Coronary artery (tissue), 2 donors: Measurements from ENCODE around the gene BAD.
A peak's percentile ranks its signal among the peaks of the same experiment; 100 is the strongest.

Source experiments
- DNase-seq: peaks from one replicate; pipeline ENCODE4 v3.0.0-alpha.2; 2017; ENCODE audit warnings: low spot score
- H3K27ac ChIP-seq, 2 donors: fragments of 200-600 bp; sonication (generic); one replicate each; pipeline ENCODE4 v1.5.1; 2016 to 2019
- H3K4me3 ChIP-seq: fragments of 200-600 bp; sonication (generic); 2 replicates; pipeline ENCODE4 v1.5.1; 2016; ENCODE audit warnings: mild to moderate bottlenecking, moderate library complexity
- TF ChIP-seq, protein P1 (sequence below): fragments of 200-600 bp; sonication (generic); IDR thresholded peaks from one replicate; pipeline ENCODE4 v1.5.1; 2019; ENCODE audit warnings: antibody characterized with exemption

BAD gene

DNA sequence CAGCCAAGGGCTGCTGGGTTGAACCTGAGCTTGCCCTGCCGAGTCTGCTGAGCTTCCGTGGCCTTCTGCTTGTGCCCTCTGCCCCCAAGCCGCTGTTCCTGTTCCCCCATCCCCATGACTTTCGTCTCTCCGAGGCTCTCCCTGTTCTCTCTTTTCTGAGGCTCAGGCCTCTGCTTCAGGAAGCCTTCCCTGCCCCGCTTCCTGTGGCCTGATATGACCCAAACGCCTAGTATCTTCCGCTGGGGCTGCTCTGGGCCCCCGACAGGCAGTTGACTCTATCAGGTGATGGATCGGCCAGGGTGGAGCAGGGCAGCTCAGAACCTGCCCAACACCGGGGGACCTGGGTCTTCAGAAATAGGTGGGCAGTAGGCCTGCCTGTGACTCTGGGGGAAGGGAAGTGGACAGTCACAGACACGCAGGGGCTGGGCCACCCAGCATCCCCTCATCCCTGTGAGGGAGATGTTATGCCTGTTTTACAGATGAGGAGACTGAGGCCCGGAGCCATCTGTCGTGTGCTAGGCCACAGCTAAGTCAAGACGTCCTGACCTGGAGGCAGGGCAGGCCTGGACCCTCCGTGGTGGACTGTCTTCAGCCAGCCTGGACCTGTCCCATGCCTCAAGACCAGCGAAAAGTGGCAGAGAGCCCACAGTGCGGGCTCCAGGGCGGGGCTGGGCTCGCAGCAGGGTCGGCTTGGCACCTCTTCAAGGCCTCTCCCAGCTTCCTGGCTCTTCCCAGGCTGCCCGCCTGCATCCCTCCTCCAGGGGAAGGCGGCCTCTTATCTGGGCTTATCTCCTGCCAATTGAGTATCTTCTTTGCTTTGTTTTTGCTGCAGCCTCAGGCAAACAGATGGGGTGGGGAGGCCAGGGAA is 16.2 kb downstream of the BAD start:
- TF ChIP-seq, protein P1, sequence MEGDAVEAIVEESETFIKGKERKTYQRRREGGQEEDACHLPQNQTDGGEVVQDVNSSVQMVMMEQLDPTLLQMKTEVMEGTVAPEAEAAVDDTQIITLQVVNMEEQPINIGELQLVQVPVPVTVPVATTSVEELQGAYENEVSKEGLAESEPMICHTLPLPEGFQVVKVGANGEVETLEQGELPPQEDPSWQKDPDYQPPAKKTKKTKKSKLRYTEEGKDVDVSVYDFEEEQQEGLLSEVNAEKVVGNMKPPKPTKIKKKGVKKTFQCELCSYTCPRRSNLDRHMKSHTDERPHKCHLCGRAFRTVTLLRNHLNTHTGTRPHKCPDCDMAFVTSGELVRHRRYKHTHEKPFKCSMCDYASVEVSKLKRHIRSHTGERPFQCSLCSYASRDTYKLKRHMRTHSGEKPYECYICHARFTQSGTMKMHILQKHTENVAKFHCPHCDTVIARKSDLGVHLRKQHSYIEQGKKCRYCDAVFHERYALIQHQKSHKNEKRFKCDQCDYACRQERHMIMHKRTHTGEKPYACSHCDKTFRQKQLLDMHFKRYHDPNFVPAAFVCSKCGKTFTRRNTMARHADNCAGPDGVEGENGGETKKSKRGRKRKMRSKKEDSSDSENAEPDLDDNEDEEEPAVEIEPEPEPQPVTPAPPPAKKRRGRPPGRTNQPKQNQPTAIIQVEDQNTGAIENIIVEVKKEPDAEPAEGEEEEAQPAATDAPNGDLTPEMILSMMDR: no peak
- Histone ChIP-seq H3K27ac (peak overlapping the region; percentile 85 to 95), H3K4me3 (peak overlapping the region; percentile 85)
- no peak for DNase-seq

DNA sequence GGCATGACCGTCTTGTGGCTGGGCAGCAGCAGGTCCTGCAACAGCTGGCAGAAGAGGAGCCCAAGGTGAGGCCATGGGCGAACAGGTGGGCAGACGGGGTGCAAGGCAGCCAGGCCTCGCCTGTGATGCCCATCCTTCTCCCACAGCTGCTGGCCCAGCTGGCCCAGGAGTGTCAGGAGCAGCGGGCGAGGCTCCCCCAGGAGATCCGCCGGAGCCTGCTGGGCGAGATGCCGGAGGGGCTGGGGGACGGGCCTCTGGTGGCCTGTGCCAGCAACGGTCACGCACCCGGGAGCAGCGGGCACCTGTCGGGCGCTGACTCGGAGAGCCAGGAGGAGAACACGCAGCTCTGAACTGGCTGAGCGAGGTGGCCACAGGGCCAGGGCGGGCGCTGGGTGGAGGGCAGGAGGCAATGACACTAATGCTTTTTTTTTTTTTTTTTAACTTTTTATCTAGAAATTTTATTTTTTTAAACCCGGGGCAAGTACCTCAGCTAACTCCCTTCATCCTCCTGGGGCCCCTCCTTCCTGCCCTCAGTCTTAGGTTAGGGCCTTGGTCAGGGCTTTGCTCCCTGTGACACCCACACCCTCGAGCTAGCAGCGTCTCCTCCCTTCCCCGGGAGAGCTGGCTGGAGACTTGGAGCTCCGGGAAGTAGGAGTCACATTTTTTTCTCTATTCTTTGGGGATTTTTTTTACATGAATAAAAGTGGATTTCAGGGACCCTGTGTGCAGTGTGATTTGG is 17.1 kb downstream of the BAD start:
- TF ChIP-seq, protein P1: no peak
- H3K4me3 ChIP-seq: no peak overlapping the region
- no peak for DNase-seq
- peak overlapping the region; percentile 85 to 95 for H3K27ac ChIP-seq

DNA sequence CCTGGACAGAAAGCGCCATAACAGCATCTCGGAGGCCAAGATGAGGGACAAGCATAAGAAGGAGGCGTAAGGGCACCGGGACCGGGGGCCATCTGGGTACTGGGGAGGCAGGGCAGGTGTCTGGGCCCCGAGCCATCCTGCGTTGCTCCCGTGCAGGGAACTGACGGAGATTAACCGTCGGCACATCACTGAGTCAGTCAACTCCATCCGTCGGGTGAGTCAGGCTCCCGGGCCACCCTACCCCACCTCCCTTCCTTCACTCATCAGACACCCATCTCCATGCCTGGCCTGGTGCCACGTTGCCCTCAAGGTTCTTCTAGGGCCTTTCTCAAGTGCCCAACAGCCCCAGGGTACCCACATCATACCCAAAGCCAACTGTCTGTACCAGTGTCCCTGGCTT is 18.1 kb downstream of the BAD start:
- Histone ChIP-seq H3K4me3 (no peak overlapping the region), H3K27ac (no peak overlapping the region)
- no peak for DNase-seq
- TF ChIP-seq, protein P1: no peak

DNA sequence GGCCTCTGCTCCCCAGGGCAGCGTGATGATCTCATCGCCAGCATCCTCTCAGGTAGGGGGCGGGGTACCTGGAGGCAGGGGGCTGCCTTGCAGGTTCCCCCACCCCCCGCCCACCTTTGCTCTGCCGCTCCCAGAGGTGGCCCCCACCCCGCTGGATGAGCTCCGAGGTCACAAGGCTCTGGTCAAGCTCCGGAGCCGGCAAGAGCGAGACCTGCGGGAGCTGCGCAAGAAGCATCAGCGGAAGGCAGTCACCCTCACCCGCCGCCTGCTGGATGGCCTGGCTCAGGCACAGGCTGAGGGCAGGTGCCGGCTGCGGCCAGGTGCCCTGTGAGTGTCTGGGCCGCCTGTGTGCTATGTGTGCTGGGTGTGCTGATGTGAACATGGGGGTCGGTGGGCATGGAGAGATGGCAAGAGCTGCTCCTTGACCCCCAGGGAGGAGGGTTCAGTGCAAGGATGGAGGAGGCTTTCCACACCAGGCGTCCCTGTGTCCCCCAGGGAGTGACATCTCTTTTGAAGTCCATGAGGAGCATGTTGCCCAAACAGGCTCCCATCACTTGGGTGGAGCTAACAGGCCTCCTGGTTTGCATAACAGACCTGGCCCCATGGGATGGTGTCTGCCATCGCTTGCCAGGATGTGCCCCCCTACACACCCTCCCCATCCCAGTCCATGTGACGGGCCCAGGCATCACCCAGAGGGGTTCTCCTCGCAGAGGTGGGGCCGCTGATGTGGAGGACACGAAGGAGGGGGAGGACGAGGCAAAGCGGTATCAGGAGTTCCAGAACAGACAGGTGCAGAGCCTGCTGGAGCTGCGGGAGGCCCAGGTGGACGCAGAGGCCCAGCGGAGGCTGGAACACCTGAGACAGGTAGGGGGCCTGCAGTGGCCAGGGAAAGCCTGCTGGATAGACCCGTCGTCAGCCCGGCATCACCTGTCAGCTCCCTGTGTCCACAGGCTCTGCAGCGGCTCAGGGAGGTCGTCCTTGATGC is 19.0 kb downstream of the BAD start:
- no peak for DNase-seq
- no peak overlapping the region for H3K27ac ChIP-seq
- TF ChIP-seq, protein P1: no peak
- no peak overlapping the region for H3K4me3 ChIP-seq

DNA sequence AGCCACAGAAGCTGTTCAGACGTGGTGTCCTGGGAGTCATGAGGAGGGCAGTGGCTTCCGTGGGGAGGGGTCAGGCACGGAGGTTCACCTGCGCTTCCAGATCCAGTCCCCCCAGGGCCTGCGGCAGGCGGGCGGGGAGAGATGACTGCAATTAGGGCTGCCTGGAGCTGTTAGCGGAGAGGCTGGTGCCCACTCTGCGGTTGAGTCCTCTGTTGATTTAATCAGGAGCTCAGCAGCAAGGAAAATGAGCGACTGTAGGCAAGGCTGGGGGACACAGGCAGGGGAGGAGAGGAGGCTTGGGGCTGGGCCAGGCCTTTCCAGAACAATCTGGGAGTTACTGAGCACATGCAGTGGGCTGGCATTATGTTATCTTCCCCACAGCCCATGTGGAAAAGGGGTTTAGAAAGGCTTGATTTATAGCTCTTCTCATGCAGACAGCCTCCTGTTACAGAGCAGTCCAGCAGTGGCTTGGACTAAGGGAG is 20.1 kb downstream of the BAD start:
- TF ChIP-seq, protein P1: no peak
- no peak for DNase-seq
- Histone ChIP-seq H3K4me3 (no peak overlapping the region), H3K27ac (no peak overlapping the region)

DNA sequence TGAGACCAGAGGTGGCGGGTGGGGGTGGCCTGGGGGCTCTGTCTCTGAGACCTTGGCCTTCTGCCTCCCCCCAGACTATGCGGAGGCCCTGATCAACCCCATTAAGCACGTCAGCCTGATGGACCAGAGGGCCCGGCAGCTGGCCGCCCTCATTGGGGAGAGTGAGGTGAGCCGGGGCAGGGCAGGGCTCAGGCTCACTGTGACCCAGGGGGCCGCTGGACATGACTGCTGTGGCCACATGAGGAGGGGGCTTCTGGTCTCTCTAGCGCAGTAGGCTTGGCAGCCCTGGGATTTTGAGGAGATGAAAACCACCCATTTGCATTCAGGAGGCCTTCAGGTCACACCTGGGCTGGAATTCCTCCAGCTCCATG is 20.5 kb downstream of the BAD start:
- Histone ChIP-seq H3K27ac (no peak overlapping the region), H3K4me3 (no peak overlapping the region)
- TF ChIP-seq, protein P1: no peak
- no peak for DNase-seq
